ENCODE results near the gene VSIG10.
A peak's percentile ranks its signal among the peaks of the same experiment; 100 is the strongest.
"Not testable (repeated sequence)": the region's sequence is repeated elsewhere in the genome, so short reads cannot be mapped to it uniquely, and the experiment has no call there.

VSIG10 gene

GRCh38 chr12:118135788-118136558, 32.2 kb upstream of the VSIG10 start, which contains the start of gene PEBP1:
Gene PEBP1 (plus strand): TSS chr12:118136124. CDS start chr12:118136210, 86 bp downstream.
- H3K4me1 ChIP-seq (ENCODE audit: control insufficient read depth, insufficient read depth, low read length, unreplicated experiment), result peaks cover 8% of the 10 kb centered on the region
- peak within 1 kb of the TSS; percentile 66 for H2AFZ ChIP-seq (ENCODE audit: low read length, unreplicated experiment)
- peaks cover 24% of the 10 kb centered on the region for H3K79me2 ChIP-seq (ENCODE audit: control insufficient read depth, insufficient read depth, low read length, unreplicated experiment)
- H3K27ac ChIP-seq (ENCODE audit: low read depth, low read length), result peak within 1 kb of the TSS; percentile 8; the same call in 1 of the 2 replicates
- H3K4me3 ChIP-seq (ENCODE audit: low read depth, low read length), result peak within 1 kb of the TSS; percentile 91
- no peaks in the 10 kb centered on the region for H3K27me3 ChIP-seq (ENCODE audit: insufficient read depth, low read length)
- H3K36me3 ChIP-seq (ENCODE audit: insufficient read depth, low read length), result no peaks in the 10 kb centered on the region

- H2AFZ ChIP-seq (ENCODE audit: low read length, unreplicated experiment); H3K27me3 ChIP-seq (ENCODE audit: insufficient read depth, low read length); H3K4me1 ChIP-seq (ENCODE audit: control insufficient read depth, insufficient read depth, low read length, unreplicated experiment); H3K79me2 ChIP-seq (ENCODE audit: control insufficient read depth, insufficient read depth, low read length, unreplicated experiment); H3K4me3 ChIP-seq (ENCODE audit: low read depth, low read length); H3K36me3 ChIP-seq (ENCODE audit: insufficient read depth, low read length); H3K27ac ChIP-seq (ENCODE audit: low read depth, low read length): not testable (repeated sequence)
Measured at GRCh38 chr12:118129436-118129835, 25.6 kb upstream of the VSIG10 start.

- H3K27ac ChIP-seq (ENCODE audit: low read depth, low read length), result no peak overlapping the region
- H3K36me3 ChIP-seq (ENCODE audit: insufficient read depth, low read length), result no peaks in the 10 kb centered on the region
- peaks cover 3% of the 10 kb centered on the region for H3K79me2 ChIP-seq (ENCODE audit: control insufficient read depth, insufficient read depth, low read length, unreplicated experiment)
- H3K4me3 ChIP-seq (ENCODE audit: low read depth, low read length), result no peak overlapping the region
- no peak overlapping the region for H2AFZ ChIP-seq (ENCODE audit: low read length, unreplicated experiment)
- H3K4me1 ChIP-seq (ENCODE audit: control insufficient read depth, insufficient read depth, low read length, unreplicated experiment), result peaks cover 4% of the 10 kb centered on the region
- no peaks in the 10 kb centered on the region for H3K27me3 ChIP-seq (ENCODE audit: insufficient read depth, low read length)
Measured at GRCh38 chr12:118127867-118128266, 24.1 kb upstream of the VSIG10 start.

- H3K36me3 ChIP-seq (ENCODE audit: insufficient read depth, low read length), result no peaks in the 10 kb centered on the region
- no peaks in the 10 kb centered on the region for H3K27me3 ChIP-seq (ENCODE audit: insufficient read depth, low read length)
- no peaks in the 10 kb centered on the region for H3K4me1 ChIP-seq (ENCODE audit: control insufficient read depth, insufficient read depth, low read length, unreplicated experiment)
- H3K27ac ChIP-seq (ENCODE audit: low read depth, low read length), result no peak overlapping the region
- H2AFZ ChIP-seq (ENCODE audit: low read length, unreplicated experiment), result no peak overlapping the region
- H3K79me2 ChIP-seq (ENCODE audit: control insufficient read depth, insufficient read depth, low read length, unreplicated experiment), result peaks cover 3% of the 10 kb centered on the region
- H3K4me3 ChIP-seq (ENCODE audit: low read depth, low read length), result no peak overlapping the region
Measured at GRCh38 chr12:118126119-118126757, 22.4 kb upstream of the VSIG10 start.

- Histone ChIP-seq H3K4me3 (ENCODE audit: low read depth, low read length) (no peak overlapping the region), H2AFZ (ENCODE audit: low read length, unreplicated experiment) (no peak overlapping the region), H3K79me2 (ENCODE audit: control insufficient read depth, insufficient read depth, low read length, unreplicated experiment) (peaks cover 3% of the 10 kb centered on the region), H3K4me1 (ENCODE audit: control insufficient read depth, insufficient read depth, low read length, unreplicated experiment) (peaks cover under 1% of the 10 kb centered on the region), H3K27ac (ENCODE audit: low read depth, low read length) (no peak overlapping the region), H3K36me3 (ENCODE audit: insufficient read depth, low read length) (no peaks in the 10 kb centered on the region), H3K27me3 (ENCODE audit: insufficient read depth, low read length) (no peaks in the 10 kb centered on the region)
Measured at GRCh38 chr12:118125743-118126118, 21.9 kb upstream of the VSIG10 start.

DNA sequence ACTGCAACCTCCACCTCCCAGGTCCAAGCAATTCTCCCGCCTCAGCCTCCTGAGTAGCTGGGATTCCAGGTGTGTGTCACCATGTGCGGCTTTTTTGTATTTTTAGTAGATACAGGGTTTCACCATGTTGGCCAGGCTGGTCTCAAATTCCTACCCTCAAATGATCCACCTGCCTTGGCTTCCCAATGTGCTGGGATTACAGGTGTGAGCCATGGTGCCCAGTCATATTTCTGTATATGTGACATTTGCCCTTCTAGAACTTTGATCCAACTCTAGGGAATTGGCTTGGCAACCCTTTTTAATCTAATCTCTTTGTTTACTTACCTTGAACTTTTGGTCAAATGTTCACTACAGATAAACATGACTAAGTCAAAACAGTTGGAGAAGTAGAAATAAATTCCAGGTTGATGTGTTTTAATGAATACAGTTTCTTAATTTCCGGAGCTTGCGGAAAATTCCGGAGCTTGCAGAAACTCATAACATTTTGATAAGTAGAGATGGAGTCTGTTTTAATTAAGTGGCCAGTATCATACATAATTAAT, 20.6 kb upstream of the VSIG10 start:
- Histone ChIP-seq H3K4me1 (ENCODE audit: control insufficient read depth, insufficient read depth, low read length, unreplicated experiment) (peaks cover 5% of the 10 kb centered on the region), H3K27ac (ENCODE audit: low read depth, low read length) (no peak overlapping the region), H3K36me3 (ENCODE audit: insufficient read depth, low read length) (no peaks in the 10 kb centered on the region), H3K27me3 (ENCODE audit: insufficient read depth, low read length) (no peaks in the 10 kb centered on the region), H3K4me3 (ENCODE audit: low read depth, low read length) (no peak overlapping the region), H2AFZ (ENCODE audit: low read length, unreplicated experiment) (no peak overlapping the region), H3K79me2 (ENCODE audit: control insufficient read depth, insufficient read depth, low read length, unreplicated experiment) (peaks cover 3% of the 10 kb centered on the region)

- H3K79me2 ChIP-seq (ENCODE audit: control insufficient read depth, insufficient read depth, low read length, unreplicated experiment), result peaks cover 2% of the 10 kb centered on the region
- H3K27ac ChIP-seq (ENCODE audit: low read depth, low read length), result no peak overlapping the region
- H3K36me3 ChIP-seq (ENCODE audit: insufficient read depth, low read length), result no peaks in the 10 kb centered on the region
- no peak overlapping the region for H2AFZ ChIP-seq (ENCODE audit: low read length, unreplicated experiment)
- peaks cover 5% of the 10 kb centered on the region for H3K4me1 ChIP-seq (ENCODE audit: control insufficient read depth, insufficient read depth, low read length, unreplicated experiment)
- H3K4me3 ChIP-seq (ENCODE audit: low read depth, low read length), result no peak overlapping the region
- H3K27me3 ChIP-seq (ENCODE audit: insufficient read depth, low read length), result no peaks in the 10 kb centered on the region
Measured at GRCh38 chr12:118122264-118122663, 18.5 kb upstream of the VSIG10 start.

DNA sequence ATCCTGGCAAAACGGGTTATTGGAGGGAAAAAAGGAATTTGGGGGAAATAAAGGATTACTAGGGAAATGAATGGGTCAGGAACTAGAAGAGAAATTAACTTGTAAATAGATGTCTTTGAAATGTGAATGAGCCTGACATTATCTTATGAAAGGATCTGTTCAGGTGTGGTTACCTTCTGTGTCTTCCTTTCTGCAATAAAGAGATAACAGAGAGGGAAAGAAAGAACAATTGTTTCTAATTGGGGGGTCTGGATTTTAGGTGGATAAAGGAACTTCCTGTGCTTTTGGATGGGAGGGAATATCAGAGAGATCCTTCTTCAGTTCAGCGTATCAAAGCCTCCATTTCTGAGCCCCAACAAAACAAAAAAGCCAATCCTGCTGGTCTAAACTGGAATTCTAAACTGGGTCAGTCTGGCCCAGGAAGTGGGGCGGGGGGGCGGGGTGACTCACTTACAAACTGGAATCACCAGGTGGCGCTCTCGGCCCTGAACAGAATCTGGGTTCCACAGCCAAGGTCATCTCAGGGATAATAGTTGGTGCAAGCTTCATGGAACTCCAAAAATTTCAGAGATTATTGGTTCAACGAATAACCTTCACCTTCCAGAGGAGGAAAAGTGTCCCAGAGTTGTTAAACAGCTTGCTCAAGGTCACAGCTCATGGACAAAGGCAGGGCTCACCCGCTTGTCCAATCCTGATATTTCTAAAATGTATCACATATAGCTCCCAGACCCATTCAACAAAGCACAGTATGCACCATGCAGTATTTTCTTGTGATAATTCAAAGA, 17.0 kb upstream of the VSIG10 start:
- peak overlapping the region; percentile 59 for H2AFZ ChIP-seq (ENCODE audit: low read length, unreplicated experiment)
- no peaks in the 10 kb centered on the region for H3K27me3 ChIP-seq (ENCODE audit: insufficient read depth, low read length)
- no peak overlapping the region for H3K4me3 ChIP-seq (ENCODE audit: low read depth, low read length)
- H3K4me1 ChIP-seq (ENCODE audit: control insufficient read depth, insufficient read depth, low read length, unreplicated experiment), result peaks cover 9% of the 10 kb centered on the region
- H3K36me3 ChIP-seq (ENCODE audit: insufficient read depth, low read length), result no peaks in the 10 kb centered on the region
- H3K79me2 ChIP-seq (ENCODE audit: control insufficient read depth, insufficient read depth, low read length, unreplicated experiment), result no peaks in the 10 kb centered on the region
- H3K27ac ChIP-seq (ENCODE audit: low read depth, low read length), result peak overlapping the region; percentile 69; the same call in 1 of the 2 replicates

- Histone ChIP-seq H2AFZ (ENCODE audit: low read length, unreplicated experiment) (no peak overlapping the region), H3K4me3 (ENCODE audit: low read depth, low read length) (no peak overlapping the region), H3K27me3 (ENCODE audit: insufficient read depth, low read length) (no peaks in the 10 kb centered on the region), H3K79me2 (ENCODE audit: control insufficient read depth, insufficient read depth, low read length, unreplicated experiment) (no peaks in the 10 kb centered on the region), H3K36me3 (ENCODE audit: insufficient read depth, low read length) (no peaks in the 10 kb centered on the region), H3K27ac (ENCODE audit: low read depth, low read length) (no peak overlapping the region), H3K4me1 (ENCODE audit: control insufficient read depth, insufficient read depth, low read length, unreplicated experiment) (peaks cover 9% of the 10 kb centered on the region)
Measured at GRCh38 chr12:118119449-118119879, 15.7 kb upstream of the VSIG10 start.

DNA sequence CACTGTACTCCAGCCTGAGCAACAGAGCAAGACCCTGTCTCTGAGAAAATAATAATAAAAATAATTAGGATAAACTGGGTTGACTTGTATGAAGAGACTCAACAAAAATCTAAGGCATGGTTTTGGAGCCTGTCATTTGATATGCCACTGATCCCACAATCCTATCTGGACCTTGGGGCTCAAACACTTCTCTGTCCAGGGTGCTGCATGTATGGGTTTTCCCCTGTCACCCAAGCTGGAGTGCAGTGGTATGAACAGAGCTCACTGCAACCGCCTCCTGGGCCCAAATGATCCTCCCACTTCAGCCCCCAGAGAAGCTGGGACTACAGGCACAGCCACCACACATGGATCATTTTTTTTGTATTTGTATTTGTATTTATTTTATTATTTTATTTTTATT, 5.3 kb upstream of the VSIG10 start:
- Histone ChIP-seq H3K36me3 (ENCODE audit: insufficient read depth, low read length) (no peaks in the 10 kb centered on the region), H3K79me2 (ENCODE audit: control insufficient read depth, insufficient read depth, low read length, unreplicated experiment) (no peaks in the 10 kb centered on the region), H2AFZ (ENCODE audit: low read length, unreplicated experiment) (no peak overlapping the region), H3K27me3 (ENCODE audit: insufficient read depth, low read length) (no peaks in the 10 kb centered on the region), H3K27ac (ENCODE audit: low read depth, low read length) (no peak overlapping the region), H3K4me3 (ENCODE audit: low read depth, low read length) (no peak overlapping the region), H3K4me1 (ENCODE audit: control insufficient read depth, insufficient read depth, low read length, unreplicated experiment) (no peaks in the 10 kb centered on the region)
